HG03432 (cell line): ENCODE measurements around the gene NPR1.
"Not testable (repeated sequence)": the region's sequence is repeated elsewhere in the genome, so short reads cannot be mapped to it uniquely, and the experiment has no call there.

Source experiments
- ATAC-seq: cut with Tn5 transposase; IDR thresholded peaks from one replicate; pipeline ENCODE4 v1.9.1; 2021; ENCODE audit warnings: mild to moderate bottlenecking, moderate library complexity; ENCODE audit not compliant: unreplicated experiment

Gene NPR1

DNA sequence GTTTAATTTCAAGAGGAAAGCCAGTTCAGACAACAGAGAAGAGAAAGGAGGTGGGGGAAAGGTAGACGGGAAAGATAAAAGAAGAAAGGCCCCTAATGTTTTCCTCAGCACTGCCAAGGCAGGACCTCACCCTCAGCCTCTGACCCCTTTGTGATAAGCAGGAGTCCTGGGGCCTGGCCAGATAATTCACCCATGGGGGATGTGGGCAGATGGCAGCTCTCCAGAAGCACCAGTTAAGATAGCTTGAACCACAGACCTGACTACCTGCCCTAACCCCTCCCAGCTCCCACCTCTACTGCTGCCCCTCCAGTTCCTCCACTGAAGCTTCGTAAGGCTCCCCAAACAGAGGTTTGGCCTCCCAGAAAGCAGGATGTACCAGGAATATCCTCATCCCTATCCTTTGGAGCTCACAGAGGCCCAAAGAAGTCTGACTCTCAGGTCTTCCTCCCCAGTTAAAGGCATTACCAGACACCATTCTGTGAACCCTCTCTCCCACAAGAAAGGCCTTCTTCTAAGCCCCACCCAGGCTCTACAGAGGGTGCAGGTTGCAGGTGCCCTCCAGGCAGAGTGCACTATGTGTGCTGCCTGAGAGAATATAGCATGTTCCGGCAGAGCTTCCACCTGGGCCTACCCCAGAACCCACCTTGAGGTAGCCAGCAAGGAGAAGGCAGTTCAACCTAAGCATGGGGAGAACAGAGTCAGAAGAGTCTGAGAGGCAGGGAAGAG, 29.2 kb upstream of the NPR1 start:
- no peak for ATAC-seq

DNA sequence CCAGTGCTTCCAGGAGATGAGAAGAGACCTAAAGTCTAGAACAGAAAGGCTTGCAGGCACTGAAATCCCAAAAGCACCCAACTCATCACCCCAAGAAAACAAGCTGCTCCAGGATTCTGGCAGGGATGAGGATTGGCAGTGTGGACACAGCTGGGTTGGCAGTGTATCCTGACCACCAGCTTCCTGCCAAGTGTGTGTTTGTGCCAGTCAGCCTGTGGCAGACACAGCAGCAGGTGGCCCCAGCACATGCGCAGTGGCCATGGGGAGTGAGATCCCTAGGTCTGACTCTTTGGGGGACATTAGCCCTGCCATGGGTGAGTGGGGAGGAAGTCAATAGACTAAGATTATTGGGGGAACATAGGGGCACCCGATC, 28.6 kb upstream of the NPR1 start:
- no peak for ATAC-seq

DNA sequence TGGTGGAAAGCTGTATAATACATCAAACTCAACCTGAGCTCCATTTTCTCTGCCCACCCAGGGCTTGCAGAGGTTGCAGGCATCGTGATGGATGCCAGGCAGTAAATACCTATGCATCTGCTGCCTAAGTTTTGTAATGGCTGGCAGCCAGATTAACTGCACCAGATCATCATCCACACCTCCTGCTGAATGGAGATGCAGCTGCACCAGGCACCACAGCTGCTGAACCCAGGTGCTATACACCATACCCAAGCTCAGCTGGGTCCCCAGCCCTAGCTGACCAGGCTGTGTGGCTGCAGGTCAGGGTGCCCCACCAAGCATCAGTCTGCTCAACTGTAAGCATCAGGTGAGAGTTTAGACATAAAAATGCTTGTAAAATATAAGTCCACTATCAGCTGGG, 26.7 kb upstream of the NPR1 start:
- ATAC-seq, result no peak

DNA sequence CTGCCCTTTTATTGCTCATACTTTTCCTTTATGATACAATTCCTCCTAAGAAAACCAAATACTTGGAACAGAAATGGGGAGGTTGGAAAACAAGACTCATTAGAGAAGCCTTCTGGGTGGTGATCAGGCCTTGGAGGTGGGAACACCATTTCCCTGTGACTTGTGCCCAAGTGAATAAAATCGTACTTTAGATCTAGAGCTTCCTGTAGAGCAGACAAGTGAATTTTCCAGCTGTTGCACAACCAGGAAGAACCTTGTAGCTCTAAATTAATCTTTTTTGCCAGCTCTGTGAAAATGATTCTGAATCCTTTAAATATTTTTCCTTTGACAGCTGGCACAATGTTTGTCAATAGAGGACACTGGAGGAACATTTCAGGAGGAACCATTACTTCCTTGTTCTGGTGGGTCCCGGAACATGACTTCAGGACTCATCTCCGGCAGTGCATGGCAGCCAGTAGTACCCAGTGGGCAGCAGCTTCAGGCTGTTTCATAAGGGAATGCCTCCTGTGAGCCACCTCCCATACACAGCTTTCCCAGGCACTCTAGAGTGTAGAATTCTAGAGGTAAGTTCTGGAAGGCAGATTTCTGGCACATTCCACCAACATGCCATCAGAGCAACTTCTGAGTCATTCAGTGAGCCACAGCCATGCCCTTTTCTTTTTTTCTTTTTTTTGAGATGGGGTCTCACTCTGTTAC, 25.5 kb upstream of the NPR1 start:
- no peak for ATAC-seq

DNA sequence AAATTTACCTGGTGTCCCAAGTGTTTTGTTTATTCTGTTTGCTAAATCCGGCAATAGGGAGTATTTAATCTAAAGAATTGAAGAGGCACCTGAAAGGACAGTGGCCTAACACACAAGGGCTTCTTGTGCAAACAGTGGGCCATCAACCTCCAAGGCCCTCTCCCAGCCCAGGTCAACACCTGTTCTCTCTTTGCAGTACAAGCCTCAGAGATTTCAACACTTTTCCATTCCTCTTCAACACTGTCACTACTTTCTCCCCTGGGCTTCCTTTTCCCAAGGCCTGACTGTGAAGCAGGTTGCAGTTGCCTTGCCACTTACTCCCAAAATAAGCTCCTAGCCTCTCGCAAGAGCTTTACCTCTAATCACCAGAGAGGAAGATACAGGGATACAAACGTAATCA, 23.2 kb upstream of the NPR1 start:
- no peak for ATAC-seq

DNA sequence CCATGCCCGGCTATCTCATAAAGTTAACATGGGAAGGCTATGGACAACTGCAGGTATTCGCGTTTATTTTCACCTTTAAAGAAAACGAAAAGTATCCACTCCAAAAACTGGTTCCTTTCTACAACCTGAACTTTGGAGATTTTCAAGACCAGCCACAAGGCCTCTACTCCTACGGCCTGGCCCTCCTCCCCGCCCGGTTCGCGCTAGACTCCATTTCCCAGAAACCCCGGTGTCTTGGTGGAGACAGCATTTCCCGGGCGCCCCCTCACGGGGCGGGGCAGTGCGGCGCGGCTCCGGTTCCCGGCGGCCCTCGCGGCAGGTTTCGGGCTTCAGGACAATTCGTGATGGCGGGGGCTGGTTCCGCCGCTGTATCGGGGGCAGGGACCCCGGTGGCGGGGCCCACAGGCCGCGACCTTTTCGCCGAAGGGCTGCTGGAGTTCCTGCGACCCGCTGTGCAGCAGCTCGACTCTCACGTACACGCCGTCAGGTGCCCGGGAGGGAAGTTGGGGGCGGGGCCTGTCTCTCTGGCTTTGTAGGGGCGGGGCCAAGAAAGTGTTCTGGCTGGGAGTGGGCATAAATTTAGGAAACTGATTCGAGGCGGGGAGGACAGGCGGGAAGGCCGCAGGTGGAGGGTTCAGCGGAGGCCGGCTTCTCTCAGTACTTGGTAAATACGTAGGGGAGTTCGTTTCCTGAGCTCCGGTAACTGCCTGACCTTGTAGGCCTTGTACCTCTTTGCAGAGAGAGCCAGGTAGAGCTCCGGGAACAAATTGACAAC, 19.9 kb upstream of the NPR1 start, which contains the start of gene SNAPIN:
Gene SNAPIN (plus strand): TSS at position 304 of the 775 bp plus-strand sequence. CDS start 41 bp downstream, at position 345.
- ATAC-seq, result peak; percentile 92

DNA sequence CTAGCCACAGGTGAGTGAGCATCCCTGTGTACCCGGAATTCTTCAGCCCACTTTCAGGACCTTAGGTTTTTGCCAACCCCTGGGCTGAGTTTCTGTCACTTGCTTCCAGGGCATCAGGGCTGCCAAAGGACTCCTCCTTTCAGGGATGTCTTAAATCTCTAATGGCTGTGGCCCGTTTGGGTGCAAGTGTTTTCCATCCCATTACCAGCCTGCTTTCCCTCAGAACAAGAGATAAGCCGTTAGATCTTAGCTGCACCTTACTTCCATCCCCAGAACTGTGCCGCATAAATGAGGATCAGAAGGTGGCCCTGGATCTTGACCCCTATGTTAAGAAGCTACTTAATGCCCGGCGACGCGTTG, 19.3 kb upstream of the NPR1 start:
- no peak for ATAC-seq

DNA sequence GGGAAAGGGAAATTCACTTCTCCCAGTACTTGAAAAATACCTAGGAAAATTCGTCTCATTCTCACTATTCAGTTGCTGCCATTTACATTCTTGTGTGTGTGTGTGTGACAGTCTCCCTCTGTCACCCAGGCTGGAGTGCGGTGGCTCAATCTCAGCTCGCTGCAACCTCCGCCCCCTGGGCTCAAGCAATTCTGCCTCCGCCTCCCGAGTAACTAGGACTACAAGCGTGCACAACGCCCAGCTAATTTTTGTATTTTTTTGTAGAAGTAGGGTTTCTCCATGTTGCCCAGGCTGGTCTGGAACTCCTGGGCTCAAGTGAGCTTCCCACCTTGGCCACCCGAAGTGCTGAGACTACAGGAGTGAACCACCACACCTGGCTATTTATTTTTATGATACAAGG, 18.8 kb upstream of the NPR1 start:
- ATAC-seq, result no peak

DNA sequence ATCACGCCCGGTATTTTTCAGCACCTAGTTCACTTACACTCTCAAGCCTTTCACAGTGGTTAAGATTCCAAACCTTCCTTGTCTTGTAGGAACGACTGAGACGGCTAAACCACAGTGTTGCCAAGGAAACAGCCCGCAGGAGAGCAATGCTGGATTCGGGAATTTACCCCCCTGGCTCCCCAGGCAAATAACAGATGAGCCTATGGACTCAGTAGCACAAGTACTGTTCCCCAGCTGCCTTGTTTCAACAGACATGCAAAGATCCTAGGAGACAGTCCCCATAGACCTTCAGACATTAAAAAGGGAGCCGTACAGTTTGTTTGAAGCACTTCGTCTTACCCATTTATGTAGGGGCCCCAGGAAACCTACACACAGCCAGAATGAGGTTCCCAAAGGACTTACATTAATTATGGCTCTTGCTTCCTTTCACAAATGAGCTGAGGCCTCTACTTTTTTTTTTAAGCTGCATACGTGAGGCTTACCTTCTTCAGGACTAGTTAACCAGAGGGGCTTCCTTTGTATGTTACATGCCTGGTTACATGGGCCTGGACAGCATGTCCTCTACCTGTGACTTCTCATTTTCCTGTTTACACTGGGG, 17.3 kb upstream of the NPR1 start:
- no peak for ATAC-seq

DNA sequence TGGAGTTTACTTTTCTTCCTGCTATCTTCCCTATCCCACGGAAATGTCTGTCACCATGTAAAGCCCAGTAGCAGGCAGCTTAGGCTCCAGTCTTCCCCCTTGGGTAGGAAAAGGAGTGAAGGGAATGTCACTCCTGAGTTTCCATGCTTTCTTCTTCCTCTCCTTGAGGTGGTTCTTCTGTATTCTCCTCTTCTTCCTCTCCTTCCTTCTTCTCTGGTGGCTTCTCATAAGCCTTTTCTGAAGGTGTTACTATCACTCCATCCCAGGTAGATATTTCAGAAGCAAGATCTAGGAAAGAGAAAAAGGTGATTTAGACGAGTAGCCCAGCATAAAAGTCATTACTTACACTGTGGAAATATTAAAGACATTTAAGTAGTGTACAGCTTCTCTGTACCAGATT, 16.2 kb upstream of the NPR1 start:
- ATAC-seq, result no peak

DNA sequence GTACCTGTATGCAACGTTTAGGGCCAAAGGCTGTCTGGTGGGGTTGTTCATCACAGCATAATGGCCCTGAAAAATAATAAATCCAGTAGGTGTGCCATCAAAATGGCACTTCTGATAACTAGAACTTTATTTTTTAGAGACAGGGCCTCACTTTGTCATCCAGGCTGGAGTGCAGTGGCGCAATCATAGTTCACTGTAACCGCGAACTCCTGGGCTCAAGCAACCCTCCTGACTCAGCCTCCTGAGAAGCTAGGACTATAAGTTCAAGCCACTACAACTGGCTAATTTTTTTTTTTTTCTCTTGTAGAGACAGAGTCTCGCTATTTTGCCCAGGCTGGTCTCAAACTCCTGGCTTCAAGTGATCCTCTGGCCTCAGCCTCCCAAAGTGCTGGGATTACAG, 15.3 kb upstream of the NPR1 start:
- ATAC-seq, result no peak

DNA sequence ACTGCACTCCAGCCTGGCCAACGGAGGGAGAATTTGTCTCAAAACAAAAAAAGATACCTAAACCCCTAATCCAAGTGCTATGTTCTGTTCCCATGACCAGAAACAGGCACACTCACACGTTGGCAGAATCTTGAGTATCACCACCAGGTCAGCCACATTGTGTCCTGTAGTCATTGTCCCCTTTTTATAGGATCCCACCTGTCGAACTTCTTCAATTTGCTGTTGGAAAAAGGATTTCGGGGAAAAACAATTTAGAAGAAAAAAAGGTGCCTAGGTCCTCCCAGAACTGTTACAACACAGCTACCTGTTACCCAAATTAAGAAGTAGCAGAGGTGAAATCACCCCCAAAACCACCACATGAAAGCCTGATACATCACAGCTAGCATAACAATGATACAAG, 11.0 kb upstream of the NPR1 start:
- ATAC-seq, result no peak

DNA sequence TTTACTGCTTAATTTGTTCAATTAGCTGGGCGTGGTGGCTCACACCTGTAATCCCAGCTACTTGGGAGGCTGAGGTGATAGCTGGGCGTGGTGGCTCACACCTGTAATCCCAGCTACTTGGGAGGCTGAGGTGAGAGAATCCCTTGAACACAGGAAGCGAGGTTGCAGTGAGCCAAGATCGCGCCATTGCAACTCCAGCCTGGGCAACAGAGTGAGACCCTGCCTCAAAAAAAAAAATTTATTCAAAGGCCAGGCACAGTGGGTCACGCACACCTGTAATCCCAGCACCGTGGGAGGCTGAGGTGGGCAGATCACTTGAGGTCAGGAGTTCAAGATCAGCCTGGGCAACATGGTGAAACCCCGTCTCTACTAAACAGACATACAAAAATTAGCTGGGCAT, 9.8 kb upstream of the NPR1 start:
- not testable (repeated sequence) for ATAC-seq

DNA sequence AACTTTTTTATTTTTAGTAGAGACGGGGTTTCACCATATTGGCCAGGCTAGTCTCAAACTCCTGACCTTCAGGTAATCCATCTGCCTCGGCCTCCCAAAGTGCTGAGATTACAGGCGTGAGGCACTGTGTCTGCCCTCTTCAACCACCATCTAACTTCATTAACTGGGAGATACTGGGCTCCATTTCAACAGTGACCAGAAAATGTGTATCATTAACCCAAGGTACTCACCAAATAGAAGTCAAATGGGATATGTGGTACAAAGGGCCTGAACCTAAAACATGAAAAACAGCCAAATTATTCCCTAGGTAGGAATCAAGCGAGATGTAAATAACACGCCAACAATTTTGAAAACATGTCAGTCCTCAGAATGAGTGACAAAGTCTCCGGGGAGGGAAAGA, 8.9 kb upstream of the NPR1 start:
- no peak for ATAC-seq

DNA sequence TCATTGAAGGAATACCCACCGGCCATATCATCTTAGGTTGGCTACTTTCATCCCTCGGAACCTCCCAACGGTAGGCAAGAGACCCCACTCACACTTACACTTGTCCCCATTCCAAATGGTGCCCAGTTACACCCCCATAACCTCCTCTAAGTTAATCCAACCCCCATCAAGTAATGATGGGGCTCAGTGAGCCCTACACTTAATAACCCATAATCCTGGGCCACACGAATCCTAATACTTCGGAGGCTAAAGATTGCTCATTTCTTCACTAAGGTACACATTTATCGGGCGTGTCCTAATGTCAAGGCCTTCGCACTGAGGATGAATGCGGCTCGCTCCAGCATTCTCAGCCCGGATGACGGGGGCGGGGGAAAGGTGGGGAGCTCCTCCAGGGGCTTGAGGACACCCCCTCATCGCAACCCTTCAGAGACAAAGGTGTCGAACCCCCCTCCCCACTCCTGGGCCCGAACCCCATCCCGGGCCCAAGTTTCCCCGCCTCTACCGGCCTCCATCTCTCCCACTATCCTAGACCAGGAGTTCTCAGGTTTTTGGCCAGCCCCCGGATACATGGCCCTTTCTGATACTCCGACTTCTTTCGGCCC, 8.1 kb upstream of the NPR1 start:
- ATAC-seq, result no peak

DNA sequence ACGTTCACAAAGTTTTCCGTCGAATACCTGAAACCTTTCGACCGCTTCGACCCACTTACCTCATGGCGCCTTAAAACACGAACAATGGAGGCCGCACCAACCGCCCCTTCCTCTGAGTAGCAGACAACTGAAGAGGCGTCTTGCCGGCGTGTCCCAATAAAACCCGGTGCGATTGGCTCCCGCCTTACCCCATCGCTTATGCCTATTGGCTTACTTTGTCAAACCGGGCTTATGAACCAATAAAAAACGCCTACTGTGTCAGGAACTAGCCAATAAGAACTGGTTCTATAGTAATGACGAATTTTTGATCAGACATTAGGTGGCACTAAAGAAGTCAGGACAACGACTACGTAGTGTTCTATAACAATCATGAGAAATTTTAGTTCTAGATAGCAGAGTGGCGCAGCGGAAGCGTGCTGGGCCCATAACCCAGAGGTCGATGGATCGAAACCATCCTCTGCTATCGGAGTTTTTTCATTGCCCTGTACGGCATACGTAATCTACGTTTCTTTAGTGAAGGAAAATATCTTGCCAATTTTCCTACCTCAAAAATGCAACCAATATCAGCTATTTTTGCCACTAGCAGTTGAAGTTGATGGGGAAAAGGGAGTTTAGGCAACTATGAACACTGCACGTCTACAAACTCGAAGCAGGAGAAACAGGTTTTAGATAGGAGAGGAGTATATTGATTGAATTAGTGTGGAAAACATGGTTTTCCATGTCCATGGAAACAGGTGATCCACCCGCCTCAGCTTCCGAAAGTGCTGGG, 7.4 kb upstream of the NPR1 start, which contains the start of gene ILF2:
Gene ILF2 (minus strand): TSS at position 135 of the 769 bp plus-strand sequence. CDS start 71 bp downstream, at position 64.
- ATAC-seq, result peak; percentile 87

DNA sequence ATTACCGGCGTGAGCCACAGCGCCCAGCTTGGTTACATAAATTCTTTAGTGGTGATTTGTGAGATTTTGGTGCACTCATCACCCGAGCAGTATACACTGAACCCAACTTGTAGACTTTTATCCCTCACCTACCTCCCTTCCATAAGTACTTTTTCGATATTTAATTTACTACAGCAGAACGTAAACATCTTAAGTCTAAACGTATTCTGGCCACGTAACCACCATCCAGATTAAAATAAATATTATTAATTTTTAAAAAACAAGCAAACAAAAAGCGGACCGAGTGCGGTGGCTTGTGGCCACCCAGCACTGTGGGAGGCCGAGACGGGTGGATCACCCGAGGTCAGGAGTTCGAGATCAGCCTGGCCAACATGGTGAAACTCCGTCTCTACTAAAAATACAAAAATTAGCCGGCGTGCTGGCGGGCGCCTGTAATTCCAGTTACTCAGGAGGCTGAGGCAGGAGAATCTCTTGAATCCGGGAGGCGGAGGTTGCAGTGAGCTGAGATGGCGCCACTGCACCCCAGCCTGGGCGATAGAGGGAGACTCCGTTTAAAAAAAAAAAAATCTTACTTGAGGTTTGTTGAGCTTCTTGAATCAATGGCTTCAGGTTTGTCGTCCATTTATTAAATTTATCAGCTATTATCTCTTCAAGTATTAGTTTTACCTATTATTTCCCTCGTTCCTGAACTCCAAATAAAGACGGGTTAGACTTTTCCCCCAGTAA, 6.7 kb upstream of the NPR1 start:
- ATAC-seq, result peak; percentile 27

DNA sequence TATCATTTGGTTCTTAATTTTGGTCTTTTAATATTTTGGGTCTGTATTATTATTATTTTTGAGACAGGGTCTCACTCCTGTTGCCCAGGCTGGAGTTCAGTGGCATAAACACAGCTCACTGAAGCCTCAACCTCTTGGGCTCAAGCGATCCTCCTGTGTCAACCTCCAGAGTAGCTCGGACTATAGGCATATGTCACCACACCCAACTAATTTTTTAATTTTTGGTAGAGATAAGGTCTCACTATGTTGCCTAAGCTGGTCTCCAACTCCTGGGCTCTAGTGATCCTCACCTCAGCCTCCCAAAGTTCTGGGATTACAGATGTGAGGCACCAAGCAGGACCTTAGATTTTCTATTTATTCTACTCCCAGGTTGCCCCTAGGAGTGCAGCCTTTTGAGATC, 5.0 kb upstream of the NPR1 start:
- ATAC-seq, result no peak

DNA sequence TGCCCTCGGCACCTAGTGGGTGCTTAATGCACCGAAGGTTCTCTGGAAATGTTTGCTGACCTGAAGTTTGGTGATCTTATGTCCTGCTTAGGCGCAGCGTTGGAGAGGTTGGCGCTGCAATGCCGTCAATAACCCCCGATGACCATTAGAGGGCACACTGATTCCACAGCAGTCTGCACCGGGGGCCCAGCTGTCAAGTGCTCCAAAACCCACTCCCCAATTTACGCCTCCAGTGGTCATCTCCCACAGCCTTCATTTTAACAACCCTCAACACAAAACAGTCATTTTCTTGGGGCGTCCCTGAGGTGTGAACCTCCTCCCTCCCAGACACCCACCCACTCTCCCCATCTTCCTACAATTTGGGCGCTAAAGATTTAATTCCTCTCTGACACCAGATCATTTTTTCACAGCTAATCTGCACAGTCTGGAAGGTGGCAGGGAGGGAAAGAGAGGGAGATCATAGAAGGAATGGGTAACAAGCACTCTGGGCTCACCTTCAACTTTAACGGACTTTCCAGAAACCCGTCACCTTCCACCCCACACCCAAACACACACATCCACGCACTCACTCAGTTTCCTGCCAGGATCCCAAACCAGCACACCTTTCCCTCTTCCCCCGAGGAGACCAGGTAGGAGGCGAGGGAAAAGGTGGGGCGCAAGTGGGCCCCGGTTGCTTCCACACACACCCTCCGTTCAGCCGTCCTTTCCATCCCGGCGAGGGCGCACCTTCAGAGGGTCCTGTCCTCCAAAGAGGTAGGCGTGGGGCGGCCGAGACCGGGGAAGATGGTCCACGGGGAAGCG, 570 bp upstream of the NPR1 start:
- no peak for ATAC-seq
